Transverse colon (tissue), 4 donors: Measurements from ENCODE around the gene MGAT5.

ENCODE experiments used
- EP300 ChIP-seq: sonication (generic); formaldehyde crosslinking; IDR thresholded peaks from one replicate; pipeline ENCODE4 v1.6.1; 2017; ENCODE audit warnings: antibody characterized with exemption, low read depth
- POLR2A ChIP-seq: fragments of 450-650 bp; IDR thresholded peaks from one replicate; pipeline ENCODE4 v1.6.1; 2016; ENCODE audit warnings: antibody characterized with exemption, mild to moderate bottlenecking, moderate library complexity
- POLR2AphosphoS5 ChIP-seq, 3 donors: sonication (generic); formaldehyde crosslinking; IDR thresholded peaks; one replicate each; pipeline ENCODE4 v1.6.1; 2016; ENCODE audit warnings: antibody characterized with exemption in 3 of 3
- TF ChIP-seq, protein P1 (sequence below), 5 experiments: fragments of 200-600 bp in 3 of 5; fragments of 450-650 bp in 2 of 5; sonication (generic) in 3 of 5; IDR thresholded peaks; 1 replicate in 2 of 5; 2 replicates in 3 of 5; pipeline ENCODE4 v1.5.1; 2016 to 2017; ENCODE audit warnings: antibody characterized with exemption in 5 of 5, inconsistent platforms in 3 of 5, mild to moderate bottlenecking in 2 of 5, moderate library complexity in 1 of 5

DNA sequence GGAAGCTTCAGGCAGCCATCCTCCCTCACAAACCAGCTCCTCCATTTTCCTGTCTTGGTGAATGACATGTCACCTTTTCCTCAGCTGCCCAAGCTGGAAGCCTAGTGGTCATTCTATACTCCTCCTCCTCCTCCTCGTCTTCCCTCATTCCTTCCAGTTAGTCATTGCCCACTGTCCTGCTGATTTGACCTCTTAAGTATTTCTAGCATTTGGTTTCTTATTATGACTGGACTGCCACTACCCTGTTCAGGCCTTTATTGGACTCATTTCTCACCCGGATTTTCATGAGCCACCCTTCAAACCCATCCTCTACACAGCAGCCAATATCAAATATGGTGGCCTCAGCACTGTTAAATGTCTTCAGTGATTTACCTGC lies 21.9 kb upstream of the MGAT5 start:
- TF ChIP-seq, protein P1, sequence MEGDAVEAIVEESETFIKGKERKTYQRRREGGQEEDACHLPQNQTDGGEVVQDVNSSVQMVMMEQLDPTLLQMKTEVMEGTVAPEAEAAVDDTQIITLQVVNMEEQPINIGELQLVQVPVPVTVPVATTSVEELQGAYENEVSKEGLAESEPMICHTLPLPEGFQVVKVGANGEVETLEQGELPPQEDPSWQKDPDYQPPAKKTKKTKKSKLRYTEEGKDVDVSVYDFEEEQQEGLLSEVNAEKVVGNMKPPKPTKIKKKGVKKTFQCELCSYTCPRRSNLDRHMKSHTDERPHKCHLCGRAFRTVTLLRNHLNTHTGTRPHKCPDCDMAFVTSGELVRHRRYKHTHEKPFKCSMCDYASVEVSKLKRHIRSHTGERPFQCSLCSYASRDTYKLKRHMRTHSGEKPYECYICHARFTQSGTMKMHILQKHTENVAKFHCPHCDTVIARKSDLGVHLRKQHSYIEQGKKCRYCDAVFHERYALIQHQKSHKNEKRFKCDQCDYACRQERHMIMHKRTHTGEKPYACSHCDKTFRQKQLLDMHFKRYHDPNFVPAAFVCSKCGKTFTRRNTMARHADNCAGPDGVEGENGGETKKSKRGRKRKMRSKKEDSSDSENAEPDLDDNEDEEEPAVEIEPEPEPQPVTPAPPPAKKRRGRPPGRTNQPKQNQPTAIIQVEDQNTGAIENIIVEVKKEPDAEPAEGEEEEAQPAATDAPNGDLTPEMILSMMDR (IDR thresholded peaks at IDR 0.05), result no peak
- TF ChIP-seq POLR2AphosphoS5 (IDR thresholded peaks at IDR 0.05), result no peak
- TF ChIP-seq EP300, result no peak
- no peak for TF ChIP-seq POLR2A
